Liver (tissue), 9 donors: ENCODE results near the gene RPP40. TPM values are rescaled to one million over a fixed set of nuclear protein-coding genes. Genes with fewer than 3 reads are reported as not detected.

ENCODE experiments used
- DNase-seq: peaks from one replicate; pipeline ENCODE4 v3.0.0-alpha.2; 2017; ENCODE audit warnings: low spot score
- H3K27ac ChIP-seq, 2 donors: one replicate each; pipeline ENCODE4 v1.7.0; 2013; ENCODE audit warnings: inconsistent platforms in 2 of 2, low read length in 2 of 2, control low read depth in 1 of 2, low read depth in 1 of 2, mild to moderate bottlenecking in 1 of 2
- H3K27me3 ChIP-seq, 4 donors: one replicate each; pipeline versions ENCODE4 v1.6.1 to v1.7.0; 2013; ENCODE audit warnings: low read length in 3 of 4, inconsistent platforms in 1 of 4, mild to moderate bottlenecking in 1 of 4, moderate library complexity in 1 of 4; ENCODE audit not compliant: control insufficient read depth in 4 of 4, insufficient read depth in 4 of 4
- H3K36me3 ChIP-seq, 4 donors: one replicate each; pipeline versions ENCODE4 v1.6.1 to v1.7.0; 2013; ENCODE audit warnings: low read length in 3 of 4, mild to moderate bottlenecking in 3 of 4, low read depth in 1 of 4, moderate library complexity in 1 of 4; ENCODE audit not compliant: control insufficient read depth in 4 of 4, insufficient read depth in 3 of 4
- H3K4me1 ChIP-seq, 4 donors: one replicate each; pipeline versions ENCODE4 v1.6.1 to v1.7.0; 2013; ENCODE audit warnings: low read length in 3 of 4, mild to moderate bottlenecking in 3 of 4, moderate library complexity in 1 of 4; ENCODE audit not compliant: control insufficient read depth in 4 of 4, insufficient read depth in 4 of 4
- H3K4me3 ChIP-seq, 3 donors: one replicate each; pipeline versions ENCODE4 v1.6.1 to v1.7.0; 2013; ENCODE audit warnings: low read length in 3 of 3, control low read depth in 1 of 3, low read depth in 1 of 3, mild to moderate bottlenecking in 1 of 3
- H3K9ac ChIP-seq, 2 donors: one replicate each; pipeline ENCODE4 v1.7.0; 2013; ENCODE audit warnings: low read length in 2 of 2, mild to moderate bottlenecking in 2 of 2, moderate library complexity in 2 of 2, control low read depth in 1 of 2, low read depth in 1 of 2
- H3K9me3 ChIP-seq, 4 donors: one replicate each; pipeline versions ENCODE4 v1.6.1 to v1.7.0; 2013; ENCODE audit warnings: low read length in 3 of 4; ENCODE audit not compliant: control insufficient read depth in 4 of 4
- HNF4G ChIP-seq: IDR thresholded peaks from 2 replicates; pipeline ENCODE4 v1.6.1; 2016; ENCODE audit warnings: antibody characterized with exemption
- NR2F2 ChIP-seq: IDR thresholded peaks from 2 replicates; pipeline ENCODE4 v1.6.1; 2016; ENCODE audit warnings: antibody characterized with exemption
- SP1 ChIP-seq: IDR thresholded peaks from 2 replicates; pipeline ENCODE4 v1.6.1; 2018; ENCODE audit warnings: antibody characterized with exemption, mild to moderate bottlenecking
- WGBS: extraction: QIAGEN DNeasy Blood & Tissue Kit; methylation state at CpG from one replicate; pipeline ENCODE4 v1.1.7; 2013; 5-methylcytosine and 5-hydroxymethylcytosine counted together
- polyA plus RNA-seq, 2 donors: library from polyadenylated mRNA; stranded (reverse) in 1 of 2; unstranded in 1 of 2; fragments of 200-250 nt in 1 of 2; fragments of >200 nt in 1 of 2; fragmentation: Nextera tagmentation in 1 of 2; extraction: Ambion mirVana in 1 of 2; gene quantifications; one replicate each; pipeline versions ENCODE4 v1.2.1 to v1.2.3, GENCODE V29; 2013 to 2015
- total RNA-seq, 2 donors: library from RNA; depleted of rRNA; stranded (reverse); fragments of >200 nt; gene quantifications; one replicate each; pipeline ENCODE4 v1.2.3, GENCODE V29; 2014
- donor health status: healthy.
- donor health status: healthy.
- donor health status: healthy.
- donor health status: healthy.
- donor health status: healthy.

RPP40 gene
- total and polyA plus RNA-seq, 4 donors = 5.4 to 9.5 (median 8.9) TPM

GRCh38 chr6:4946521-4946920 is 57.3 kb downstream of the RPP40 start:
- no peak for DNase-seq
- Histone ChIP-seq H3K27ac (no peak overlapping the region), H3K36me3 (peaks cover 2 to 16% (median 8%) of the 10 kb centered on the region in 4 donors), H3K9me3 (no peaks in the 10 kb centered on the region), H3K4me1 (peaks cover 0 to 6% (median 0%) of the 10 kb centered on the region in 4 donors), H3K27me3 (no peaks in the 10 kb centered on the region), H3K9ac (no peak overlapping the region), H3K4me3 (no peak overlapping the region)
- TF ChIP-seq NR2F2 = no peak
- no peak for TF ChIP-seq SP1
- TF ChIP-seq HNF4G = no peak
- WGBS = 94% methylated on average over 11 of the region's 11 CpGs

Other genes starting within 250 kb of the RPP40 start
- gene CDYL, start 227.6 kb downstream of the RPP40 start, total RNA-seq = 10 to 100 TPM; 18.4 to 25.4 TPM
- gene CDYL, start 227.6 kb downstream of the RPP40 start, polyA plus RNA-seq = 1 to 10 TPM; 3.3 to 3.5 TPM
- 1 to 10 TPM in 1 of 2 donors, under 1 TPM in 1; 0.33 to 3.0 TPM for gene PPP1R3G, start 81.3 kb upstream of the RPP40 start, total RNA-seq
- gene PPP1R3G, start 81.3 kb upstream of the RPP40 start, polyA plus RNA-seq = under 1 TPM; 0.25 to 0.61 TPM